Caki2 (cell line): ENCODE results near the gene SUPT20HL2. TPM values are rescaled to one million over a fixed set of nuclear protein-coding genes. Genes with fewer than 3 reads are reported as not detected.
"Not testable (repeated sequence)": the region's sequence is repeated elsewhere in the genome, so short reads cannot be mapped to it uniquely, and the experiment has no call there.

Source experiments
- DNase-seq: peaks from one replicate; pipeline ENCODE4 v3.0.0-alpha.2; 2015; ENCODE audit warnings: low read depth
- in situ Hi-C: cut with HindIII; loops from 2 replicates; pipeline ENCODE4 v1.10.0; 2016; ENCODE audit warnings: low sequenced_read_pairs, low pct_unique_long_range_greater_than_20kb, mixed read lengths
- total RNA-seq: library from RNA; depleted of rRNA; stranded (reverse); fragments of >200 nt; shearing (Covaris generic); gene quantifications from 2 replicates; pipeline ENCODE4 v1.2.3, GENCODE V29; 2014; ENCODE audit warnings: low replicate concordance; rRNA removed

SUPT20HL2 gene
- not detected in 2 replicates for total RNA-seq

- in situ Hi-C loops = no loop called here
- no peak for DNase-seq
Measured at GRCh38 chrX:24314019-24314635, at the start of gene SUPT20HL2. Gene SUPT20HL2 (minus strand): TSS chrX:24314069. CDS start chrX:24313315, 754 bp downstream.

- DNase-seq, in situ Hi-C loops: not testable (repeated sequence)
Measured at GRCh38 chrX:24362089-24362745, 48.3 kb upstream of the SUPT20HL2 start.

GRCh38 chrX:24360272-24360671 lies 46.4 kb upstream of the SUPT20HL2 start, which contains the start of gene SUPT20HL1:
Gene SUPT20HL1 (plus strand): TSS chrX:24360639. CDS start chrX:24362761, 2,122 bp downstream.
- no peak for DNase-seq
- in situ Hi-C loops = no loop called here

GRCh38 chrX:24357106-24357505 lies 43.2 kb upstream of the SUPT20HL2 start:
- in situ Hi-C loops = no loop called here
- no peak for DNase-seq

- no peak for DNase-seq
- in situ Hi-C loops = no loop called here
Measured at GRCh38 chrX:24355095-24355494, 41.2 kb upstream of the SUPT20HL2 start.

- no peak for DNase-seq
- in situ Hi-C loops = no loop called here
Measured at GRCh38 chrX:24350217-24350616, 36.3 kb upstream of the SUPT20HL2 start.

DNA sequence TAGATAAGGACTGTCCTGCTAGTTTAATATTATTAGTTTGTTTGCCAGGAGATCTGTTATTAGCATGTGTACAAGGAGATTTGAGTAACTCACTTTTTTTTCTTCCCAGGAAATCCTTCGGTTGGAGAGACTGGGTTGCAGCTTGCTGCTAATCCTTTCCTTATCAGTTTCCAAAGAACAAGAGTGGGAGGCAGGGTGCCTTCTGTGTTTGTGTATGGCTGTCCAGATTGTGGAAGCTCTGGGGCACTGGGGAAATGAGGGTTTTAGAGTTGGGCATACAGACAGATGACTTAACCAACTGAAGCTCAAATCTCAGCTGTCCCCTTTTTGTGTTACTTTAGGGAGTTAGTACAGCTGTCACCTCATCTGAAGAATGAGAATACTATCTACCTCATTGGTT lies 34.0 kb upstream of the SUPT20HL2 start:
- no peak for DNase-seq
- in situ Hi-C loops = no loop called here

DNA sequence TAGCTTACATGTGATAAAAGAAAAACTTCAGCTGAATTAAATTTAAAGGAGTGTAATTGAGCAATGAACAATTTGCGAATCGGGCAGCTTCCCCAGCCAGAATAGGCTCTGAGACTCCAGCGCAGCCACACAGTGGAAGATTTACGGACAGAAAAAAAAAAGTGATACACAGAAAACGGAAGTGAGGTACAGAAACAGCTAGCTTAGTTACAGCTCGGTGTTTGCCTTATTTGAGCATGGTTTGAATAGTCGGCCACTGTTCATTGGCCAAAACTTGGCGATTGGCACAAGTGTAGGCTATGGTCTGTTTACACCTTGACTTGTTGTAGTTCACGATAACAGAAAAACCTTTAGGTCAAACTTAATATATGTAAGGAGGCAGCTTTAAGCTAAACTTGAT lies 29.9 kb upstream of the SUPT20HL2 start:
- in situ Hi-C loops = no loop called here

GRCh38 chrX:24341795-24342194 lies 27.9 kb upstream of the SUPT20HL2 start:
- no peak for DNase-seq
- in situ Hi-C loops = no loop called here

More for the DNA sequence above, 29.9 kb upstream of the SUPT20HL2 start:
- DNase-seq = no peak

DNA sequence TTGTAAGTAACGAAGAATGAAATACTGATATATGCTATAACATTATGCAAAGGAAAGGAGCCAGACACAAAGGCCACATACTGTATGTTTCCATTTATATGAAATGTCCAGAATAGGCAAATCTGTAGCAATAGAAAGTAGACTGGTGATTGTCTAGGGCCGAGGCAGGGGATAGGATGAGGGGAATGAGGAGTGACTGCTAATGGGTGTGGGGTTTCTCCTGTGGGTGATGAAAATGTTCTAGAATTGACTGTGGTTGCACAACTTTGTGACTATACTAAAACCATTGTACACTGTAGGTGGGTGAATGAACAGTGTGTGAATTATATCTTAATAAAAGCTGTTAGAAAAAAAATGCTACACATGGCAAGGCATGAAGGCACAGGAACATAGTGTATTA lies 26.6 kb upstream of the SUPT20HL2 start:
- in situ Hi-C loops = no loop called here

DNA sequence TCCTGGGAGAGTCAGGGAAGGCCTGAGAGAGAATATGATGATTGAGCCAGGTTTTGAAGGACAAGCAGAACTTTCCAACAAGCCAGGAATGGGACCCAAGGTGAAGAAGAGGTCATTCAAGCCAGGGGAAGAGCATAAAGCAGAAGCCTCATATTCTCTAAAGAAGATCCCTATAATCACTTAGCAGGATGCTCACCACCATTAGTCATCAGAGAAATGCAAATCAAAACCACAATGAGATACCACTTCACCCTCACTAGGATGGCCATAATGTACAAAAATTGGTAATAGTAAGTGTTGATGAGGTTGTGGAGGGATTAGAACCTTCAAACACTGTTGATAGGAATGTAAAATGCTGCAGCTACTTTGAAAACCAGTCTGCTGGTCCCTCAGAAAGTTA lies 26.0 kb upstream of the SUPT20HL2 start:
- DNase-seq = no peak
- in situ Hi-C loops = no loop called here

More for the DNA sequence above, 26.6 kb upstream of the SUPT20HL2 start:
- no peak for DNase-seq

DNA sequence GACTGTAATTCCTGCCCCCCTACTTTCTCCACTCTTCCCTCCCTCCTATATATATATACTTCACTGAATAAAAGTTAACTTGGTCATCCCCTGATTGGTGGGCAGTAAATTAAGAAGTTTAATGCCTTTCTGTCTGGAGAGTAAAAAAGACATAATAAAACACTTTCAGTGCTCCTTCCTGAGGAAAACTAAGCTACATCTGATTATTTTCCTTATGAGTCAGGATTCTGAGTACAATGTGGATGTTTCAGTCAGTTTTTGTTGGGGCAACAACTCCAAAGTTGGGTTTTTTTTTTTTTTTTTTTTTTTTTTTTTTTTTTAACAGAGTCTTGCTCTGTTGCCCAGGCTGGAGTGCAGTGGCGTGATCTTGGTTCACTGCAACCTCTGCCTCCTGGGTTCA lies 22.0 kb upstream of the SUPT20HL2 start:
- in situ Hi-C loops = no loop called here

DNA sequence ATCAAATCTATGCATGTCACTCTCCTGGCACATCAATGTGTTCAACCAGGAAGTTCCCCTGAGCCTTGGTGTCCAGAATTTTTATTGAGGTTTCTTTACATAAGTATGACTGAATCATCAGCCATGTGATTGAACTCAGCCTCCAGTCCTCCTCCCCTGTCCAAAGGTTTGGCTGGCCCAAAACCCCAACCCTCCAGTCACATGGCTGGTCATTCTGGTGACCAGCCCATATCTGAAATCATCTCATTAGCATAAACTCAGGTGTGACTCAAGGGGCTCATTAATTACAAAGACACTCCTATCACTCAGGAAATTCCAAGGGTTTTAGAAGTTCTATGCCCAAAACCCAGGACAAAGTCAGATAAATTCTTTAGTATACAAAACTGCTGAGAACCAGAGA lies 20.6 kb upstream of the SUPT20HL2 start:
- peak; percentile 30 for DNase-seq
- in situ Hi-C loops = no loop called here

More for the DNA sequence above, 22.0 kb upstream of the SUPT20HL2 start:
- DNase-seq = no peak

GRCh38 chrX:24333371-24333770 lies 19.5 kb upstream of the SUPT20HL2 start:
- DNase-seq = no peak
- in situ Hi-C loops = no loop called here

DNA sequence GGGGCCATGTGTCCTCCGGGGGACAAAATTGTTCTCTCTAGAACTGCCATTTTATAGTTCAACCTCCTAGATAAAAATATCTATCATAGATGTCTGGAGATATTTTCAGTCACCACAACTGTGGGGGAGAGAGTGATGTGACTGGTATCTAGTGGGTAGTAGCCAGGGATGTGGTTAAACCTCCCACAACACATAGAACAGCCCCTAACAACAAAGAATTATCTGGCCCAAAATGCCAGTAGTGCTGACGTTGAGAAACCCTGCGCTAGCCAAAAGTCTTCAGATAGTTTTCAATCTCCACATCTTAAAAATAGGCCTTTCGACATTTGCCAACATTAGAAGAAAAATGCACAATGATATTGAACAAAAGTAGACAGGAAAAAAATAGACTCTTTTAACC lies 19.0 kb upstream of the SUPT20HL2 start:
- in situ Hi-C loops = no loop called here
- DNase-seq = no peak

GRCh38 chrX:24325231-24325630 lies 11.4 kb upstream of the SUPT20HL2 start:
- DNase-seq = no peak
- in situ Hi-C loops = no loop called here

- DNase-seq = no peak
- in situ Hi-C loops = no loop called here
Measured at GRCh38 chrX:24321741-24322395, 8.0 kb upstream of the SUPT20HL2 start.

DNA sequence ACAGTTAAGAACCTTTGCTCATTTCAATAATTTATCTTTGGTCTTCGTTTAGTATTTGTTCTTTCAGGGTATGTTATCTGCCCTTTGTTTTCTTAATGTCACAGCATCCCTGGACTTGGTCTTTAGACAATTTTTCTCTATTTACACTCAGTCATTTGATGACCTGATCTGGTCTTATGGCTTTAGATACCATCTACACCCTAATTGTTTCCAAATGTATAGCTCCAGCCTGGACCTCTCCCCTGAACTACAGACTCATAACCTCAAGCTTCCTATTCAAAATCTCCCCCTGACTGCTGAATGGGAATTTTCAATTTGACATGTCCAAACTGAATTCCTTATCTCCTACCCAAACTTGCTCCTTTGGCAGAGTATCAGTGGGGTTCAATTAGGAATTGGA lies 3.7 kb upstream of the SUPT20HL2 start:
- no peak for DNase-seq
- in situ Hi-C loops = no loop called here

DNA sequence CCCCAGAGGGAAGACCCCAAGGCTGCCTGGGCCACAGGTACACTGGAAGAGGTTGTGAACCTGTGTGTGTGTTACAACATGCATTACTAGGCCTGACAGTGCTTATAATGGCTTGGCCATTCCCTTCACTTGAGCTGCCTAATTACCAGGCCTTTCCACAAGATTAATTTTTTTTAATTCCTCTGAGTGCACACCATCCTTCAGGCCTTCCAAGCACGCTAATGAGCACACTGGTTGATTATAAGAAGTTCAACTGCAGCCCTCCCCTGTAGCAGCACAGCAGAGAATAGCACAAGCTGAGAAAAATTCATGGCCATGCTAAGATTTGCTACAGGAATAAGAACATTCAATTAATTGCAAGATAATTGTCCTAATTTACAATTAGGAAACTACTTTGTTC lies 2.2 kb upstream of the SUPT20HL2 start:
- in situ Hi-C loops = no loop called here

More for the DNA sequence above, 2.2 kb upstream of the SUPT20HL2 start:
- no peak for DNase-seq
